Mesodermal cell (in vitro differentiated cells): Measurements from ENCODE around the gene FFAR4.

Source experiments
- H3K27ac ChIP-seq: 2 replicates; pipeline ENCODE4 v1.7.0; 2013; ENCODE audit warnings: mild to moderate bottlenecking, low read depth, low read length, moderate library complexity; ENCODE audit not compliant: severe bottlenecking
- H3K36me3 ChIP-seq: 2 replicates; pipeline ENCODE4 v1.7.1; 2013; ENCODE audit warnings: mild to moderate bottlenecking, low read length, moderate library complexity; ENCODE audit not compliant: control insufficient read depth, insufficient read depth
- H3K4me1 ChIP-seq: one replicate; pipeline ENCODE4 v1.7.1; 2013; ENCODE audit warnings: mild to moderate bottlenecking, low read length; ENCODE audit not compliant: insufficient read depth, control insufficient read depth, poor library complexity, severe bottlenecking
- H3K4me3 ChIP-seq: 2 replicates; pipeline ENCODE4 v1.7.0; 2013; ENCODE audit warnings: low read length, control low read depth, mild to moderate bottlenecking; ENCODE audit not compliant: insufficient read depth, poor library complexity, severe bottlenecking; ENCODE audit errors: extremely low read depth
- H3K9me3 ChIP-seq: 2 replicates; pipeline ENCODE4 v1.7.1; 2013; ENCODE audit warnings: mild to moderate bottlenecking, low read length, moderate library complexity; ENCODE audit not compliant: control insufficient read depth
- WGBS, 2 experiments: methylation state at CpG; one replicate each; pipeline ENCODE4 v1.1.5; 2013; ENCODE audit warnings: missing lambda C conversion rate in 2 of 2; ENCODE audit not compliant: insufficient coverage in 2 of 2; 5-methylcytosine and 5-hydroxymethylcytosine counted together

Gene FFAR4

DNA sequence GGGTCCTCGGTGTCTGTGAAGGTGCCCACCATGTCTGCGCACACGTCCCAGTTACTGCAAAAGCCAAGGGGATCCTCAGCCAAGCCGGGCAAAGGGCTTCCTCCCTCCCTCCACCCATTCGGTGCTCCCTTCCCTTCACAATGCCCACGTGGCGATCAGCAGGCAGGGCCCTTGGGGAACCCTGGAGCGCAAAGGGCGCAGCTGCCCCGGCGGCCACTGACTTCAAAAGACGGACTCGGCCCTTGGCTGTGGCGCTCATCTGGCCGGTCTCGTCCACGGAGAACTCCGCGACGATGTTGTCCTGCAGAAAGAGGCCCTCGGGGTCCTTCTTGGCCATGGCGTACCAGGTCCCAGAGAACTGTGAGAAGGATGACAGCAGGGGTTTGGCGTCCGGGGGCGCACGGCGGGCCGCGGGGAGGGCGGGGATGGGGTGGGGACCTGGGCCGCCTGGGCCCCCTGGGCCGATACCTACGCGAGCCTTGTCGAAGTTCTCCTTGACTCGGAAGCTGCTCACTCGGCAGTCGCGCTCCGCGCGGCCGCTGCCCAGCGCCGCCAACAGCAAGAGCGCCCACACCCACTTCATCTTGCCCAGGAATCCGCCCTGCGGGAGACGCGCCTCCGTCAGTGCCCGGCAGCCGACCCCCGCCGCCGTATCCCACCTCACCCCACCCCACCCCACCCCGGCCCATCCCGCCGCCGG lies 34.1 kb downstream of the FFAR4 start:
- Histone ChIP-seq H3K4me3 (peak overlapping the region; percentile 40), H3K9me3 (no peaks in the 10 kb centered on the region), H3K36me3 (no peaks in the 10 kb centered on the region), H3K27ac (no peak overlapping the region), H3K4me1 (no peaks in the 10 kb centered on the region)
- 31% methylated on average over 29 to 48 of the region's 60 CpGs for WGBS, 2 experiments

DNA sequence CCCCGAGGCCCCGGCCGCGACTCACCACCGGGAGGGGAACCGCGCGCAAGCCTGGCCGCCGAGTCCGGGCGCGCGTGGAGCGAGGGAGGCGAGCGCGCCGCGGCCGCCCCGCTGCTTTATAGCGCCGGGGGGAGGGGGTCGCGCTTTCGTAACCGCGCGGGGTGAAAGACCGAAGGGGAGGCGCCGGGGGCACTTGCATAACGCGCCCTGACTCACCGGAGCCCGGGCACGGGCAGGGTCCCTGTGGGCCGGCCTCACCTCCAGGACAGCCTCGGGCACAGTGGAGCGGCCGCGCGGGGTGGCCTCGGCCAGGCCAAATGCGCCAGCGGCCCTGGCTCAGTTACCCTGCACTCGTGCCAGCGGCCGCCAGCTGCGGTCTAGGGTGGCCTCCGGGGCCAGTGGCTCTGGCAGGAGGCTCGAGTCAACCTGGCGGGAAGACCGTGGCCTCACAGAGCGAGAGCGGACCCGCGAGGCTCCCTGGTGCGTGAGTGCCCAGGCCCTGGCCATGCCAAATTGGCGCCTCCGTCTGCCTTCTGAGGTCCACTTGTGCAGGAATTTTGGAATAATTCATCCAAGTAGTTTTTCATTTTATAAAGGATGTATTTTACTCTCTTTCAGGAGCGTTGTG lies 34.8 kb downstream of the FFAR4 start, which contains the start of gene RBP4:
TSS of gene RBP4 (minus strand) at position 90 of the 628 bp plus-strand sequence. CDS start 207 bp downstream, outside the sequence.
- 2 to 4% methylated on average over 33 to 50 of the region's 63 CpGs for WGBS, 2 experiments
- no peaks in the 10 kb centered on the region for H3K9me3 ChIP-seq
- no peaks in the 10 kb centered on the region for H3K4me1 ChIP-seq
- peak within 1 kb of the TSS; percentile 40 for H3K4me3 ChIP-seq
- no peaks in the 10 kb centered on the region for H3K36me3 ChIP-seq
- H3K27ac ChIP-seq, result no peak within 1 kb of the TSS

DNA sequence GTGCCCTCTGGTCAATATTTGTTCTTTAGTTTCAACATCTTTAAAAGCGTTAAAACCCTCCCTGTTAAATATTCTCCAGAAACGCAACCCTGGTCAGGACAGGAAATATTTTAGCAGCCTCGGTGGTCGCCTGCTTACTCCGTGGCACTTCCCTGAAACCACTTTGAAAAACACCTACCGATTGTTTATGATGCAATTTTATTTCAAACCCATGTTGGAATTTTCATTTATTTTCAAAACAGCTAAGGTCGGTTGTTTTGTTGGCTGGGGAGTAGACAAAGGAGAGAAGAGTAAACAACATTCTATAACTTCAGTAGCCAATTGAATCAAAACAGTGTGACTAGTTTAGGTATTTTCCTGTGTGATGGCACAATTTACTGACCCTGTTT lies 35.3 kb downstream of the FFAR4 start:
- peak overlapping the region; percentile 40 for H3K4me3 ChIP-seq
- H3K9me3 ChIP-seq, result no peaks in the 10 kb centered on the region
- no peaks in the 10 kb centered on the region for H3K4me1 ChIP-seq
- no peak overlapping the region for H3K27ac ChIP-seq
- no peaks in the 10 kb centered on the region for H3K36me3 ChIP-seq
- 21 to 23% methylated on average over 4 to 5 of the region's 7 CpGs for WGBS, 2 experiments

DNA sequence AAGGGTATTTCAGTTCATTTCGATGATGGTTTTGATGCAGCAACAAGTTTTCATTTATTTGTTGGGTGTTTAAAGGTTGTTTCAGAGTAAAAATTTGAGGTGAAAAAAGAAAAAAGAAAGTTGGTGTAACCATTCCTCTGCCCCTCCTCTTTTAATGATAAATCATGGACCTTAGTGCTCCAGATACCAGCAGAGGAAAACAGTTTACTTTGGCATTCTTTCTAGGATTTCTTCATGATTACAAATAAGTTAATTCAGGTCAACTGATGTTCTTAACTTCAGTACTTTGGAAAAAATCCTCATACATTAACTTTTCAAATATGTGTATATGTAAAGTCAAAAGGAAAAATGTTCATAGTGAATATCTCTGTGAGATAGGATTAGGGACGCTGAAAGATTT lies 36.6 kb downstream of the FFAR4 start:
- WGBS, 2 experiments, result 89 to 100% methylated on average over 1 of the region's 2 CpGs
- Histone ChIP-seq H3K4me3 (no peak overlapping the region), H3K4me1 (no peaks in the 10 kb centered on the region)

DNA sequence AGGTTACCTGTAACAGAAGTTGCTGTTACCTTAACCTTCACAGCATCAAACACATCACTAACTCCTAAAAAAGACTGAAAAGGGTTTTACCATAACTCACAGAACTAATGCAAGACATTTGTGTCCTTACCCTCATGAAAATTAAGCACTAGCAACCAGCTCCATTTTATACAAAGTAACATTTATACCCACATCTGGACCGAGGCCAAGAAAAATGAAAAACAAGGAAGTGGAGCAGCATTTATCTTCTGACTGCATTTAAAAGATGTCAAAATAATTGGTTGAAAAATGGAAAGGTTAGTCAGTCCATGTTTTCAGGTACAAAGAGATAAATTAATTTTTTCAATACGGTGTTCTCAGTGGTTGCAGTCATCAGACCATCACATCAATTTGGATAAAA lies 37.7 kb downstream of the FFAR4 start:
- Histone ChIP-seq H3K9me3 (peaks cover 4% of the 10 kb centered on the region), H3K27ac (no peak overlapping the region), H3K4me1 (no peaks in the 10 kb centered on the region), H3K36me3 (no peaks in the 10 kb centered on the region), H3K4me3 (no peak overlapping the region)
- no CpG with 5 or more reads among the region's 2 CpGs for WGBS, 2 experiments

More for the DNA sequence above, 36.6 kb downstream of the FFAR4 start:
- H3K9me3 ChIP-seq, result peaks cover 4% of the 10 kb centered on the region
- H3K27ac ChIP-seq, result no peak overlapping the region
- no peaks in the 10 kb centered on the region for H3K36me3 ChIP-seq

DNA sequence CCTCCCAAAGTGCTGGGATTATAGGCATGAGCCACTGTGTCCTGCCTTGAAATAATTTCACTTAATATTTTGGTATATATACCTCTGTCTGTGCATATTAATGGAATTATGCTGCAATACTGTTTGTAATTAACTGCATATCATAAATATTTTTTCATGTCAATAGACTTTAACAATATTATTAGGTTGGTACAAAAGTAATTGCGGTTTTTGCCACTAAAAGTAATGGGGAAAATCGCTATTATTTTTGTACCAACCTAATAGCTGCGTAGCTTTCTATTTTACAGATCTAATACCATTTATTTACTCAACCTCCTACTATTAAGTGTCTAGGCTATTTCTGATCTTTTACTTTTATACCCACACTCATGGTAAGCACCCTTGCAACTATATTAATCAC lies 42.0 kb downstream of the FFAR4 start:
- no peak overlapping the region for H3K27ac ChIP-seq
- H3K4me3 ChIP-seq, result no peak overlapping the region
- WGBS, 2 experiments, result 82% methylated on average over 2 of the region's 3 CpGs; no CpG with 5 or more reads in 1 of the 2 experiments
- peaks cover 4% of the 10 kb centered on the region for H3K9me3 ChIP-seq
- no peaks in the 10 kb centered on the region for H3K36me3 ChIP-seq
- no peaks in the 10 kb centered on the region for H3K4me1 ChIP-seq

DNA sequence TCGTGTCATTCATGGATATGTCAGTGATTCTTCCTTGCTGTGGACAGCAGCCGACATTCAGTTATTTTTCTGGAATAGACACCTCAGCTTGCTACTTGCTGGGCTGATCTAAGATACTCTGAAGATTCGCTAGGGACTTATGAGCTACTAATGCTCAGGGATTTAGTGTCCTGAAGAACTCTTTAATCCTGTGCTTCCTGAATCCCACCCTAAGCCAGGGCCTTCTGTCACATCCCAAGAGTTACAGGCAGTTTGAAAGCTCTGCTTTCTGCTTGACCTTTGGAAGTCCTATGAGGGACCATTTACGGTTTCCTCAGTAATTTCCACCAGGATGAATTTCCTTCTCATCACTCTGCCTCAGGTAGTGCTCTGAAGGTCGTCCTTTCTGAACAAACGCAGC lies 45.8 kb downstream of the FFAR4 start, which contains the start of gene PDE6C:
TSS of gene PDE6C (plus strand) at position 227 of the 400 bp plus-strand sequence. CDS start 189 bp downstream, outside the sequence.
- 88 to 89% methylated on average over 5 to 6 of the region's 6 CpGs for WGBS, 2 experiments
- no peak within 1 kb of the TSS for H3K27ac ChIP-seq
- H3K4me3 ChIP-seq, result no peak within 1 kb of the TSS
- H3K4me1 ChIP-seq, result no peaks in the 10 kb centered on the region
- H3K36me3 ChIP-seq, result no peaks in the 10 kb centered on the region
- H3K9me3 ChIP-seq, result peaks cover 3% of the 10 kb centered on the region

DNA sequence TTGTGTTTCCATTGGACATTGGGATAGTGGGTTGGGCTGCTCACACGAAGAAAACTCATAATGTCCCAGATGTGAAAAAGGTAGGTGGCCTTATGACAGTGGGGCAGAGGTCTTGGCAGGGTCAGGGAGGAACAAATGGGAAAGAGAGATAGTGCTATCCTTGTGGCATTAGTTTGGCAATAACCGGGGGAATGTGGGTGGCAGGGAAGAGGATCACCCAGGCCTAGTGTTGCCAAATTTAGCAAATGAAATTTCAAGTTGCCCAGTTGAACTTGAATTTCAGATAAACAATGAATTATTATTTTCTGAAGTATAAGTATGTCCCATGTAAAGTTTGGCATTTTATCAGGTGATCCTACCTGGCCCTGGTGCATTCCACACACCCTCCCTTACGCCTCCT lies 46.7 kb downstream of the FFAR4 start:
- no peaks in the 10 kb centered on the region for H3K36me3 ChIP-seq
- no peak overlapping the region for H3K4me3 ChIP-seq
- no peaks in the 10 kb centered on the region for H3K9me3 ChIP-seq
- no peaks in the 10 kb centered on the region for H3K4me1 ChIP-seq
- no peak overlapping the region for H3K27ac ChIP-seq
- 89 to 90% methylated on average over 3 of the region's 3 CpGs for WGBS, 2 experiments

DNA sequence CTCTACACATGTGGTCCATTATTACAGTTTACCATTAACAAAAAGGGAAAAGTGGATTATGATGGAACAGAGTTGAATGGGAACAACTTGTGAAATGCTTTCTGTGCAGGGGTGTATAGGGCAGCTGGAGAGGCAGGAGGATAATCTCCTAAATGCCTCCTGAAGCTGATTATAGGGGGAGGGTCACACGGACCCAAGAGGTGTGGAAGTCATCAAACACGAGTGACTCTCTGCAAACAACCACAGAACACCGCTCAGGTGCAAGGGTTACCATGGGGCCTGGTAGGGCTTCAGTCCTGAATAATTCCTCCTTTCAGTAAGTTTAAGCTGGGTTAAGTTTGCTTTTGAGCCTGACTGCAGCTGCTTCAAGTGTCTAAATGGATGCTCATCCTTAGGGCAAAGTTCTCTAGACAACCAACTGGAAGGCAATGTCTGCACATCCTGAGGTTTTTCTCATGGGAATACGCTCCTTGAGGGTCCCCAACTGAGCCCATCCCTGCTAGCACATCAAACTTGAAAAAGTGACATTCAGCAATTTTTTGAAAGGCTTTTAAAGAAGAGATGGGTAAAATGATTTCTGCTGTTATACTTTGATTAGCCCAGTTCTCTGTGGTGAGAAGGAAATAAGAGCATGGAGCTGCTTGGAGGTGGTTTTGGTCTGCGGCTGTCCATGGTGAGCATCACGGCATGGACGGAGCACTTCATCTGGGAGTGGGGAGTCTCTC lies 47.8 kb downstream of the FFAR4 start:
- Histone ChIP-seq H3K36me3 (no peaks in the 10 kb centered on the region), H3K4me3 (no peak overlapping the region), H3K4me1 (no peaks in the 10 kb centered on the region), H3K27ac (no peak overlapping the region), H3K9me3 (no peaks in the 10 kb centered on the region)
- 90 to 94% methylated on average over 5 to 7 of the region's 7 CpGs for WGBS, 2 experiments

DNA sequence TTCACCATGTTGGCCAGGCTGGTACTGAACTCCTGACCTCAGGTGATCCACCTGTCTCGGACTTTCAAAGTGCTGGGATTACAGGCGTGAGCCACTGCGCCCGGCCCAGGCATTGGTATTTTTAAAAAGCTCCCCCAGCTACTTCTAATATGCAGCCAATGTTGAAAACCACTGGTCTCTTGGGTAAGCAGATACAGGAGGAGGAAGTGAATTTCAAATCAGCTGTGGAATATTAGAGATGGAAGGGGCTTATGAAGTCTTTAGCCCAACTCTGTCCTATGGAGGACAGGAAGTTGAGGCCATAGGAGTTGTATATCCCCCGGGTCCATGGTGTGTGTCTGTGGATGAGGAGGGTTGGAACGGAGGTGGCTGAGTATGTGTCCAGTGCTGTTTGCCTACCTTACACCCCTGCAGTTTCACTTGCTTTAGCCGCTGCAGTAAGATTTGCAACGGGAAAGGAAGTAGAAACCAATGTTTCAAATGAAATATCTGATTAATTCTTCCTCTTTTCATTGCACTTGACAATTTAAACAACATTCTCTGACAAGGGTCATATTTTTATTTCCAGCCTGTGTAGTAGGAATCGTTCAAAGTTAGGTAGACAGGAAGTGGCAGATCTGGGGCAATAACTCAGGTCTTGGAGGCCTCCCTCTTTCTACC lies 49.2 kb downstream of the FFAR4 start:
- 89% methylated on average over 8 of the region's 9 CpGs; no CpG with 5 or more reads in 1 of the 2 experiments for WGBS, 2 experiments
- no peak overlapping the region for H3K4me3 ChIP-seq
- H3K27ac ChIP-seq, result no peak overlapping the region
- H3K36me3 ChIP-seq, result no peaks in the 10 kb centered on the region
- H3K4me1 ChIP-seq, result no peaks in the 10 kb centered on the region
- no peaks in the 10 kb centered on the region for H3K9me3 ChIP-seq
